ENCODE measurements around the gene STYX. TPM values are rescaled to one million over a fixed set of nuclear protein-coding genes. Genes with fewer than 3 reads are reported as not detected.

The STYX gene
- 5.1 to 6.2 TPM (median 5.5 TPM) in 5 replicates for total RNA-seq (2022; extraction: Qiagen RNA extraction)

GRCh38 chr14:52729925-52730708 lies at the start of gene STYX:
Gene STYX, plus strand, starts transcription at chr14:52730166. Its CDS starts 309 bp downstream, at chr14:52730475.

GRCh38 chr14:52695481-52696091 lies 34.4 kb upstream of the STYX start, which contains the start of gene ERO1A:
Gene ERO1A, minus strand, starts transcription at chr14:52695558. Its CDS starts 77 bp downstream, at chr14:52695481.

GRCh38 chr14:52706724-52707706 lies 23.0 kb upstream of the STYX start, which contains the start of gene PSMC6:
Gene PSMC6, plus strand, starts transcription at chr14:52707200. Its CDS starts 20 bp downstream, at chr14:52707220.

GRCh38 chr14:52791223-52792096 lies 61.5 kb downstream of the STYX start, which contains the start of gene GNPNAT1:
Gene GNPNAT1, minus strand, starts transcription at chr14:52791607. Its CDS starts 6,957 bp downstream, at chr14:52784650.

Other genes with a start within 250 kb of the STYX start
- 0.75 to 1.4 TPM (median 1.1 TPM) in 5 replicates for gene TXNDC16, start 177.7 kb upstream of the STYX start, total RNA-seq (2022; extraction: Qiagen RNA extraction)
- 0.06 to 0.19 TPM (median 0.17 TPM) in 5 replicates for gene GPR137C, start 177.3 kb upstream of the STYX start, total RNA-seq (2022; extraction: Qiagen RNA extraction)
- 45.3 to 59.5 TPM (median 53.8 TPM) in 5 replicates for gene ERO1A, start 34.6 kb upstream of the STYX start, total RNA-seq (2022; extraction: Qiagen RNA extraction)
- gene PSMC6, start 23.0 kb upstream of the STYX start, total RNA-seq (2022; extraction: Qiagen RNA extraction), result 76.2 to 102 TPM (median 81.9 TPM) in 5 replicates
- gene GNPNAT1, start 61.4 kb downstream of the STYX start, total RNA-seq (2022; extraction: Qiagen RNA extraction), result 43.3 to 51.5 TPM (median 46.5 TPM) in 5 replicates
- gene FERMT2, start 220.9 kb downstream of the STYX start, total RNA-seq (2022; extraction: Qiagen RNA extraction), result 36.3 to 47.6 TPM (median 43.0 TPM) in 5 replicates